Central memory CD8-positive, alpha-beta T cell (primary cell): ENCODE results near the gene CSRNP2.
"Not testable (repeated sequence)": the region's sequence is repeated elsewhere in the genome, so short reads cannot be mapped to it uniquely, and the experiment has no call there.

Source experiments
- ATAC-seq: fragments of 150-1000 bp; cut with Tn5 transposase; replicated peaks from 2 replicates; pipeline ENCODE4 v1.10.0; 2022; ENCODE audit warnings: mild to moderate bottlenecking, moderate FRiP score, moderate number of reproducible peaks; ENCODE audit not compliant: poor library complexity, severe bottlenecking; ENCODE audit errors: extremely low read depth
- DNase-seq, 2 donors: peaks; one replicate each; pipeline ENCODE4 v3.0.0; 2021; ENCODE audit warnings: low spot score in 2 of 2
- H3K27ac Mint-ChIP-seq: one replicate; pipeline ENCODE4 v1.8.0; 2022; ENCODE audit warnings: low read depth, mild to moderate bottlenecking, moderate library complexity, mixed read lengths
- H3K27me3 Mint-ChIP-seq: one replicate; pipeline ENCODE4 v1.8.0; 2022; ENCODE audit warnings: mixed read lengths
- H3K36me3 Mint-ChIP-seq: one replicate; pipeline ENCODE4 v1.8.0; 2022; ENCODE audit warnings: mild to moderate bottlenecking, moderate library complexity, mixed read lengths; ENCODE audit not compliant: insufficient read depth
- H3K4me1 Mint-ChIP-seq: one replicate; pipeline ENCODE4 v1.8.0; 2022; ENCODE audit warnings: mixed read lengths
- H3K4me3 Mint-ChIP-seq: one replicate; pipeline ENCODE4 v1.8.0; 2022; ENCODE audit warnings: mild to moderate bottlenecking, moderate library complexity, mixed read lengths
- H3K9me3 Mint-ChIP-seq: one replicate; pipeline ENCODE4 v1.8.0; 2022; ENCODE audit warnings: mixed read lengths

Gene CSRNP2

GRCh38 chr12:51098611-51099010 lies 15.2 kb upstream of the CSRNP2 start:
- H3K27me3 Mint-ChIP-seq = no peaks in the 10 kb centered on the region
- H3K4me1 Mint-ChIP-seq = no peaks in the 10 kb centered on the region
- DNase-seq (no peak), ATAC-seq (no peak)
- H3K36me3 Mint-ChIP-seq = peaks cover 64% of the 10 kb centered on the region
- H3K27ac Mint-ChIP-seq = no peak overlapping the region
- no peak overlapping the region for H3K4me3 Mint-ChIP-seq
- H3K9me3 Mint-ChIP-seq = no peaks in the 10 kb centered on the region

DNA sequence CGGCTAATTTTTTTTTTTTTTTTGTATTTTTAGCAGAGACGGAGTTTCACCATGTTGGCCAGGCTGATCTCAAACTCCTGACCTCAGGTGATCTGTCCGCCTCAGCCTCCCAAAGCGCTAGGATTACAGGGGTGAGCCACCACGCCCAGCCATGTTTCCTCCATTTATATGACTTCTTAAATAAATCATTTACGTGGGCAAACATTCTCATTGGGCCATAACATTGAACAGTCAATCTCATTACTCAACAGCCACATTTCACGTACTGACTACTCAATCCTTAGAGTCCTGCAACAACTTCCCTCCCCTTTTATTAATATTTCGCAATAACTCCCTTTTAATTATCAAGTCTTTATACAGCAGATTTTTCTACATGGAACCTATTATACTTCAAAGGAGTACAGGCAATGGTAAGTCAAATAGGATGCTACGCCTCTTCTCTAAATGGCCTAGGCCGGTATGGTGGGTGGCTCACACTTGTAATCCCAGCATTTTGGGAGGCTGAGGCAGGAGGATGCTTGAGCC lies 7.4 kb upstream of the CSRNP2 start:
- Mint-ChIP-seq H3K9me3 (no peaks in the 10 kb centered on the region), H3K27ac (no peak overlapping the region), H3K27me3 (no peaks in the 10 kb centered on the region), H3K4me3 (no peak overlapping the region), H3K4me1 (no peaks in the 10 kb centered on the region), H3K36me3 (peaks cover 18% of the 10 kb centered on the region)
- no peak for DNase-seq
- ATAC-seq = no peak

DNA sequence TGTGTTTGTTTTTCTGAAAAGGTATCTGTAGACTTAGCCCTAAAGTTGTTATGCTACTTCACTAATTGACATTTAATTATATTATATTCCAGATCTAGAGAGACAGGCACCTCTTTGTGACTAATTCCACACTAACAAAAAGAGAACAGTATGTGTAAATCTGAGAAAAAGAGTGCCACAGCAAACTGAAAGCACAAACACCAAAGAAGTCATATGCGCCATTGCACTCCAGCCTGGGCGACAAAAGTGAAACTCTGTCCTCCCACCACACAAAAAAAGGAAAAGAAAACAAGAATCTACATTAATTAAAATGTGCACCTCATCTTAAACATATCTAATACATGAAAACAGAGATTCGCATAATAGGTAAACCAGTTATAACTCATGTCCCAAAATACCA lies 4.4 kb upstream of the CSRNP2 start:
- Mint-ChIP-seq H3K27ac (no peak overlapping the region), H3K27me3 (no peaks in the 10 kb centered on the region), H3K4me3 (no peak overlapping the region), H3K36me3 (peaks cover 8% of the 10 kb centered on the region), H3K9me3 (no peaks in the 10 kb centered on the region), H3K4me1 (peaks cover 3% of the 10 kb centered on the region)
- ATAC-seq (no peak), DNase-seq (no peak)

- Mint-ChIP-seq H3K27me3 (no peaks in the 10 kb centered on the region), H3K27ac (no peak overlapping the region)
Observed at GRCh38 chr12:51086933-51087332, 3.5 kb upstream of the CSRNP2 start.

GRCh38 chr12:51085757-51086156 lies 2.4 kb upstream of the CSRNP2 start:
- Mint-ChIP-seq H3K36me3 (peaks cover 8% of the 10 kb centered on the region), H3K4me3 (no peak overlapping the region), H3K27me3 (no peaks in the 10 kb centered on the region), H3K4me1 (peaks cover 18% of the 10 kb centered on the region), H3K9me3 (no peaks in the 10 kb centered on the region), H3K27ac (no peak overlapping the region)
- DNase-seq (no peak), ATAC-seq (no peak)

More at GRCh38 chr12:51086933-51087332, 3.5 kb upstream of the CSRNP2 start:
- no peak for ATAC-seq
- H3K36me3 Mint-ChIP-seq = peaks cover 8% of the 10 kb centered on the region
- no peaks in the 10 kb centered on the region for H3K9me3 Mint-ChIP-seq
- no peak for DNase-seq
- no peak overlapping the region for H3K4me3 Mint-ChIP-seq
- peaks cover 12% of the 10 kb centered on the region for H3K4me1 Mint-ChIP-seq

- Mint-ChIP-seq H3K27me3 (no peaks in the 10 kb centered on the region), H3K9me3 (no peaks in the 10 kb centered on the region), H3K4me3 (peak overlapping the region; percentile 99), H3K4me1 (peaks cover 23% of the 10 kb centered on the region), H3K27ac (peak overlapping the region; percentile 97), H3K36me3 (peaks cover 8% of the 10 kb centered on the region)
- ATAC-seq (no peak), DNase-seq (no peak)
Observed at GRCh38 chr12:51082561-51083125, 753 bp downstream of the CSRNP2 start.

DNA sequence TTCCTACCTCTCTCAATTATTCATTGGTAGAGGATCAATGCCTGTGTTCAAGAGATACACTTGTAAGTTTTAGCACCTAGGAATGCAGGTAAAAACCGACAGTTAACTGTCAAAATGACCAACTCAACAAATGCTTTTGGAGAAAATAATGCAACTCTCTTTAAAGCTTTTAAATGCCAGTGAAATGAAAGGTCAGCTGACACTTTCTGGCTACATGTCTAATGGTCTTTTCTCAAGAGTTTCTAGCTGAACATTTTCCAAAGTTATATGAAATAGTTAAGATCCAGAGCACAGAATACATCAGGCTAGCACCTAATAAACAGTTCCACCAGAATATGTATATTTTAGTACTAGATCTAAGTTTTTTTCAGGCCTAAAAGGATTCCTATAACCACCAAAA lies 2.0 kb downstream of the CSRNP2 start:
- H3K27me3 Mint-ChIP-seq = no peaks in the 10 kb centered on the region
- ATAC-seq = no peak
- H3K4me3 Mint-ChIP-seq = peak overlapping the region; percentile 99
- H3K27ac Mint-ChIP-seq = peak overlapping the region; percentile 97
- DNase-seq = no peak
- peaks cover 8% of the 10 kb centered on the region for H3K36me3 Mint-ChIP-seq
- no peaks in the 10 kb centered on the region for H3K9me3 Mint-ChIP-seq
- H3K4me1 Mint-ChIP-seq = peaks cover 24% of the 10 kb centered on the region

DNA sequence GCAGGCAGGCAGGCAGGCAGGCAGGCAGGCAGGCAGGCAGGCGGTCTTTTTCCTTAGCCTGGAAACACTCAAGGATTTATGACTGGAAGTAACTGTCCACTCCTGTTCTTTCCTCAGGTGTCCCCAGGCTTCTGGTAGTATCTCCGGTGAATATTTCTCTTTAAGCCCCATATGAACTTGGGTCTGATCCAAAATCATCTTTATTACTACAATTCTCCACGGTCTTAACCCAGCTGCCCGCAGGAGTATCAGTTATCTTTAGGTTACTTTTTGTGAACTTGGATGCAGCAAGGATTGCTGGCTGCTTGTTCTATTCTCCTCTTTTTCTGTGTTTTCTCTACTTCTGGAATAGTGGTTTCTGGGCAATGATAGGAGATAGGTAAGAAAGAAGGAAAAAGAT lies 3.3 kb downstream of the CSRNP2 start:
- Mint-ChIP-seq H3K4me1 (peaks cover 29% of the 10 kb centered on the region), H3K4me3 (no peak overlapping the region), H3K27ac (no peak overlapping the region), H3K36me3 (peaks cover 12% of the 10 kb centered on the region), H3K27me3 (no peaks in the 10 kb centered on the region), H3K9me3 (no peaks in the 10 kb centered on the region)
- ATAC-seq (no peak), DNase-seq (no peak)

GRCh38 chr12:51078866-51079265 lies 4.5 kb downstream of the CSRNP2 start:
- peaks cover 29% of the 10 kb centered on the region for H3K4me1 Mint-ChIP-seq
- not testable (repeated sequence) for H3K27me3 Mint-ChIP-seq

DNA sequence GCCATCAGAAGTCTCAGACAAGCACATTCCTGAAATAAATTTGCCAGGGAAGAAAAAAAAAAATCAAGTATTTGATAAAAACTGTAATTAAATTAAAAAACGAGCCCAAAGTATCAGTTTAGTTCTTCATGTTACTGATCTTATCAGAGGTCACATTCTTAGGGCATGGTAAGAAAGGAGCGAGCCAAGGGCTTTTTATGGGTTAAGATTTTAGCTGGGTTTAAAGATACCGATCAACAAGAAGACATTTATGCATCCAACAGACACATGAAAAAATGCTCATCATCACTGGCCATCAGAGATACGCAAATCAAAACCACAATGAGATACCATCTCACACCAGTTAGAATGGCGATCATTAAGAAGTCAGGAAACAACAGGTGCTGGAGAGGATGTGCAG lies 5.0 kb downstream of the CSRNP2 start:
- H3K4me1 Mint-ChIP-seq = peaks cover 29% of the 10 kb centered on the region
- DNase-seq, H3K4me3 Mint-ChIP-seq, H3K9me3 Mint-ChIP-seq, H3K27me3 Mint-ChIP-seq, H3K27ac Mint-ChIP-seq, ATAC-seq: not testable (repeated sequence)
- peaks cover 19% of the 10 kb centered on the region for H3K36me3 Mint-ChIP-seq

More at GRCh38 chr12:51078866-51079265, 4.5 kb downstream of the CSRNP2 start:
- peaks cover 16% of the 10 kb centered on the region for H3K36me3 Mint-ChIP-seq
- not testable (repeated sequence) for H3K4me3 Mint-ChIP-seq, DNase-seq, H3K27ac Mint-ChIP-seq, ATAC-seq, H3K9me3 Mint-ChIP-seq

- Mint-ChIP-seq H3K36me3 (peaks cover 20% of the 10 kb centered on the region), H3K27ac (no peak overlapping the region), H3K27me3 (no peaks in the 10 kb centered on the region), H3K4me1 (peaks cover 27% of the 10 kb centered on the region), H3K4me3 (no peak overlapping the region), H3K9me3 (no peaks in the 10 kb centered on the region)
- ATAC-seq = no peak
- DNase-seq = no peak
Observed at GRCh38 chr12:51077930-51078329, 5.5 kb downstream of the CSRNP2 start.

- H3K27me3 Mint-ChIP-seq = no peaks in the 10 kb centered on the region
- H3K36me3 Mint-ChIP-seq = peaks cover 27% of the 10 kb centered on the region
- H3K27ac Mint-ChIP-seq = no peak overlapping the region
- no peaks in the 10 kb centered on the region for H3K9me3 Mint-ChIP-seq
- no peak for ATAC-seq
- DNase-seq = no peak
- no peak overlapping the region for H3K4me3 Mint-ChIP-seq
- H3K4me1 Mint-ChIP-seq = peaks cover 12% of the 10 kb centered on the region
Observed at GRCh38 chr12:51076236-51076930, 7.0 kb downstream of the CSRNP2 start.

DNA sequence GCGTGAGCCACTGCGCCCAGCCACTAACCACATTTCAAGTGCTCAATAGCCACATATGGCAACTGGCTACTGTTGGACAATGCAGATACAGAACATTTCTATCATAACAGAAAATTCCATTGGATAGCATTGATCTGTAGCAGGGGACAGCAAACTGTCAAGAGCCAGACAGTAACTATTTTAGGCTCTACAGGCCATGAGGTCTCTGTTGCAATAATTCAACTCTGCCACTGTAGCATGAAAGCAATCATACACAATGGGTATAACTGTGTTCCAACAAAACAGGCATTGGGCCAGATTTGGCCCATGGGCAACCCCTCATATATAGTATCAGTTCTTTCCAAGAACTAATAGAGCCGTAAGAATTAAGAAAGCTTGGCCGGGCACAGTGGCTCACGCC lies 8.0 kb downstream of the CSRNP2 start:
- ATAC-seq (no peak), DNase-seq (no peak)
- Mint-ChIP-seq H3K9me3 (no peaks in the 10 kb centered on the region), H3K36me3 (peaks cover 31% of the 10 kb centered on the region), H3K4me3 (no peak overlapping the region), H3K27ac (no peak overlapping the region), H3K4me1 (peaks cover 11% of the 10 kb centered on the region), H3K27me3 (no peaks in the 10 kb centered on the region)
